DMS79 (cell line): Measurements from ENCODE around the gene CAP2.
A peak's percentile ranks its signal among the peaks of the same experiment; 100 is the strongest.
"Not testable (repeated sequence)": the region's sequence is repeated elsewhere in the genome, so short reads cannot be mapped to it uniquely, and the experiment has no call there.

ENCODE experiments used
- DNase-seq: peaks from one replicate; lab custom pipeline; 2025; lab: John Stamatoyannopoulos, UW

The CAP2 gene

DNA sequence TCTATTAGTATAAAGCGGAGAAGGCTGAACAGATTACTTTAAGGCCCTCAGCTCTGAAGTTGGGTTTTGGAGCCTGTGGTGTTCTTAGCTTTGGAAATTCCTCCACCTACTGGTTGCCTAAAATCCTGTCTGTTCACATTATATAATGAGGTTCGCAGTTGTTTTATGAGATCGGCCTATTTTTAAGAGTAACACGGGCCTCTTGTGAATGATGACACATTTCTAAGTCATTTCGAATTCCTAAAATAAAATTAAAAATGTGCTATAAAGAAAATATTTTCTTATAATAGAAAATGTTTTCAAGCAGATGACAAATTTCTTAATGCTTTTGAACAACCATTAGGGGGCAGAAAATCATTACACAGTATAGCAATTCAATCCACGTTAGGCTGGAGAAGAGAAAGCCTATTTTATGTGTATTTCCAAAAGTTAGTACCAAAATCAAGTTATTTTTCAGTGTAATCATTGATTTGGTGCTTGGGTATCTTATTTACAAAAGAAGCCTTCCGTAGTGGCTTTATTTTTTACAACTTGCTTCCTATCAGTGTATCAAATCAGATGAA is 190.9 kb downstream of the CAP2 start:
- no peak for DNase-seq

- DNase-seq: no peak
These were observed 192.5 kb downstream of the CAP2 start for GRCh38 chr6:17585766-17586490.

DNA sequence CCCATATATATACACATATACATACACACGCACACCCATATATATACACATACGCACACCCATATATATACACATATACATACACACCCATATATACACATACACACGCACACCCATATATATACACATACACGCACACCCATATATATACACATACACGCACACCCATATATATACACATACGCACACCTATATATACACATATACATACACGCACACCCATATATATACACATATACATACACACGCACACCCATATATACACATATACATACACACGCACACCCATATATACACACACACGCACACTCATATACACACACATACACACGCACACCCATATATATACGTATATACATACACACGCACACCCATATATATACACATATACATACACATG is 193.2 kb downstream of the CAP2 start:
- not testable (repeated sequence) for DNase-seq

DNA sequence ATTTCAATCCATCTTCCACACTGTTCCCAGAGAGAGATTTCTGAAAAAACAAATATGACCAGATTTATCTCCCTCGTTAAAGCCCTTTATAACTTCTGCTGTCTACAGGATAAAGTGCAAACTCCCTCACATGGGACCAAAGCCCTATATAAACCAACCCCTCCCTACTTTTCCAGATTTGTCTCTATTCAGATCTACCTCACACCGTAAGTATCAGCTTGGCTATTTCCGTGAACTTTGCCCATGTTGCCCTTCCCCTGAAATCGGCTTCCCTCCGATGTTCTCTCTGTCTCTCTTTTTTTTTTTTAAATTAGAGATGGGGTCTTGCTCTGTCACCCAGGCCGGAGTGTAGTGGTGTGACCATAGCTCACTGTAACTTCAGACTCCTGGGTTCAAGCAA is 194.6 kb downstream of the CAP2 start:
- DNase-seq: no peak

GRCh38 chr6:17589406-17590096 is 196.2 kb downstream of the CAP2 start:
- DNase-seq: peak; percentile 54

- DNase-seq: no peak
These were observed 197.9 kb downstream of the CAP2 start for GRCh38 chr6:17591287-17591686.

DNA sequence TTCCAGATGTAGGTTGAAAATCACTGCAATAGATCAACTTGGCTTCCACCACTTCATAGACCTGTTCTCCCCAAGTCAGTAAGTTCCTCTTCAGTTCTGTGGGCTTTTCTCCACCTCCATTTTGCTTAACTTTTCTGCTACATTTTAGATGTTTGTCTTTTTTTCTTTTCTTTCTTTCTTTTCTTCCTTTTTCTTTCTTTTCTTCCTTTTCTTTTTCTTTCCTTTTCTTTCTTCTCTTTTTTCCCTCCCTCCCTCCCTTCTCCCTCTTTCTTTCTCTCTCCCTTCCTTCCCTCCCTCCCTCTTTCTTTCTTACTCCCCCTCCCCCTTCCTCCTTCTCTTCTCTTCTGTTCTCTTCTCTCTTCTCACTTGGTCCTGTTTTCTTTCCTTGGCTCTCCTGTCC is 199.9 kb downstream of the CAP2 start:
- no peak for DNase-seq

DNA sequence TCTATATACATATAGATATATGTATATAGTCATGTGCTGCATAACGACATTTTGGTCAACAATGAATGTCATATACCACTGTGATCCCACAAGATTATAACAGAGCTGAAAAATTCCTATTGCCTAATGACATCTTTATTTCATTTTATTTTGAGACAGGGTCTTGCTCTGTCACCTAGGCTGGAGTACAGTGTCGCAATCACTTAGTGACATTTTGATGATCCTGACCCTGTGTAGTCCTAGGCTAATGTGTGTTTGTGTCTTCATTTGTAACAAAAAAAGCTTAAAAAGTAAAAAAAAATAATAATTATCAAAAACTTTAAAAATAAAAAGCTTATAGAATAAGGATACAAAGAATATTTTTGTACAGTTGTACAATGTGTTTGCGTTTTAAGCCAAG is 202.7 kb downstream of the CAP2 start:
- DNase-seq: no peak

- peak; percentile 78 for DNase-seq
These were observed 206.6 kb downstream of the CAP2 start, which contains the start of gene FAM8A1 for GRCh38 chr6:17599877-17600526. Gene FAM8A1, plus strand, starts transcription at chr6:17600302. Its CDS starts 108 bp downstream, at chr6:17600410.

DNA sequence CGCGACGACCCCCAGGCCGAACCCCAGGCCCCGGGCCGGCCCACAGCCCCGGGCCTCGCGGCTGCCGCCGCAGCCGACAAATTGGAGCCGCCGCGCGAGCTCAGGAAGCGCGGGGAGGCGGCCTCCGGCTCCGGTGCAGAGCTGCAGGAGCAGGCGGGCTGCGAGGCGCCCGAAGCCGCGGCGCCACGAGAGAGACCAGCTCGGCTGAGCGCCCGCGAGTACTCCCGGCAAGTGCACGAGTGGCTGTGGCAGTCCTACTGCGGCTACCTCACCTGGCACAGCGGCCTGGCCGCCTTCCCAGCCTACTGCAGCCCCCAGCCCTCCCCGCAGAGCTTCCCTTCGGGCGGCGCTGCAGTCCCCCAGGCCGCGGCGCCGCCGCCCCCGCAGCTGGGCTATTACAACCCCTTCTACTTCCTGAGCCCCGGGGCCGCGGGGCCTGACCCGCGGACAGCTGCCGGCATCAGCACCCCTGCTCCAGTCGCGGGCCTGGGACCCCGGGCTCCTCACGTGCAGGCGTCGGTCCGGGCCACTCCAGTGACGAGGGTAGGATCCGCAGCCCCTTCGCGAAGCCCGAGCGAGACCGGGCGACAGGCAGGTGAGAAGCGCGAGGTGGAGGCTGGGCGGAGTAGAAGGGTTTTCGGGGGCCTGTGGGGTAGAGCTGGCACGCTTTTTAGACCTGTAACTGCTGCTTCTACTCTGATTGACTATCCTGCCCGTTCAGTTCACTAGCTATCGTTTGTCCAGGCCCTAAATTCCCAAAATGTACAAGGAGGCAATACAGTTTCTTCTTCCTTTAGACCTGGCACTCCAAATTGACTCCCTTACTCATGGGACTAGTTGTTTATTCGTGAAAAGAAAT is 207.4 kb downstream of the CAP2 start:
- DNase-seq: no peak

- no peak for DNase-seq
These were observed 207.9 kb downstream of the CAP2 start for GRCh38 chr6:17601386-17601703.

- DNase-seq: no peak
These were observed 209.5 kb downstream of the CAP2 start for GRCh38 chr6:17602888-17603287.

- DNase-seq: no peak
These were observed 213.2 kb downstream of the CAP2 start for GRCh38 chr6:17606606-17607005.
